Suprapubic skin (tissue), 3 donors: ENCODE measurements around the gene RINL.
"Not testable (repeated sequence)": the region's sequence is repeated elsewhere in the genome, so short reads cannot be mapped to it uniquely, and the experiment has no call there.

ENCODE experiments used
- POLR2AphosphoS5 ChIP-seq, 3 donors: sonication (generic); formaldehyde crosslinking; IDR thresholded peaks; one replicate each; pipeline ENCODE4 v1.6.1; 2017; ENCODE audit warnings: antibody characterized with exemption in 3 of 3
- TF ChIP-seq, protein P1 (sequence below), 2 donors: fragments of 200-600 bp in 1 of 2; fragments of 450-650 bp in 1 of 2; sonication (generic) in 1 of 2; IDR thresholded peaks; one replicate each; pipeline ENCODE4 v1.5.1; 2016 to 2019; ENCODE audit warnings: antibody characterized with exemption in 2 of 2, mild to moderate bottlenecking in 1 of 2, moderate library complexity in 1 of 2

GRCh38 chr19:38859631-38860204 is 18.4 kb downstream of the RINL start:
- TF ChIP-seq, protein P1, sequence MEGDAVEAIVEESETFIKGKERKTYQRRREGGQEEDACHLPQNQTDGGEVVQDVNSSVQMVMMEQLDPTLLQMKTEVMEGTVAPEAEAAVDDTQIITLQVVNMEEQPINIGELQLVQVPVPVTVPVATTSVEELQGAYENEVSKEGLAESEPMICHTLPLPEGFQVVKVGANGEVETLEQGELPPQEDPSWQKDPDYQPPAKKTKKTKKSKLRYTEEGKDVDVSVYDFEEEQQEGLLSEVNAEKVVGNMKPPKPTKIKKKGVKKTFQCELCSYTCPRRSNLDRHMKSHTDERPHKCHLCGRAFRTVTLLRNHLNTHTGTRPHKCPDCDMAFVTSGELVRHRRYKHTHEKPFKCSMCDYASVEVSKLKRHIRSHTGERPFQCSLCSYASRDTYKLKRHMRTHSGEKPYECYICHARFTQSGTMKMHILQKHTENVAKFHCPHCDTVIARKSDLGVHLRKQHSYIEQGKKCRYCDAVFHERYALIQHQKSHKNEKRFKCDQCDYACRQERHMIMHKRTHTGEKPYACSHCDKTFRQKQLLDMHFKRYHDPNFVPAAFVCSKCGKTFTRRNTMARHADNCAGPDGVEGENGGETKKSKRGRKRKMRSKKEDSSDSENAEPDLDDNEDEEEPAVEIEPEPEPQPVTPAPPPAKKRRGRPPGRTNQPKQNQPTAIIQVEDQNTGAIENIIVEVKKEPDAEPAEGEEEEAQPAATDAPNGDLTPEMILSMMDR (IDR thresholded peaks at IDR 0.05) = not testable (repeated sequence)
- TF ChIP-seq POLR2AphosphoS5 (IDR thresholded peaks at IDR 0.05) = not testable (repeated sequence)
